RWPE2 (cell line): ENCODE results near the gene SLC7A6OS.
"Not testable (repeated sequence)": the region's sequence is repeated elsewhere in the genome, so short reads cannot be mapped to it uniquely, and the experiment has no call there.

Experiments used
- ATAC-seq: fragments of 200-7000 bp; cut with Tn5 transposase; 3 replicates; pipeline ENCODE4 v1.9.1; 2021; ENCODE audit warnings: low read depth
- DNase-seq: peaks from one replicate; pipeline ENCODE4 v3.0.0-alpha.2; 2020; ENCODE audit warnings: low spot score
- H3K27ac ChIP-seq: fragments of 450-650 bp; 2 replicates; pipeline ENCODE4 v1.5.1; 2017; ENCODE audit warnings: mild to moderate bottlenecking; ENCODE audit not compliant: poor library complexity, severe bottlenecking
- H3K27me3 ChIP-seq: fragments of 250-450 bp; sonication (Bioruptor Pico); 2 replicates; pipeline ENCODE4 v1.5.1; 2021; ENCODE audit warnings: mild to moderate bottlenecking, moderate library complexity; ENCODE audit not compliant: insufficient read depth, poor library complexity, severe bottlenecking
- H3K36me3 ChIP-seq: fragments of 250-450 bp; sonication (Bioruptor Pico); 2 replicates; pipeline ENCODE4 v1.5.1; 2020; ENCODE audit warnings: low read depth, mild to moderate bottlenecking, moderate library complexity
- H3K4me1 ChIP-seq: fragments of 250-450 bp; sonication (Bioruptor Pico); 2 replicates; pipeline ENCODE4 v1.5.1; 2021; ENCODE audit warnings: mild to moderate bottlenecking, moderate library complexity; ENCODE audit not compliant: insufficient read depth, poor library complexity, severe bottlenecking
- H3K4me3 ChIP-seq: fragments of 250-450 bp; sonication (Bioruptor Pico); 2 replicates; pipeline ENCODE4 v1.5.1; 2021; ENCODE audit warnings: mild to moderate bottlenecking, moderate library complexity; ENCODE audit not compliant: severe bottlenecking
- H3K9me3 ChIP-seq: fragments of 250-450 bp; sonication (Bioruptor Pico); 2 replicates; pipeline ENCODE4 v1.5.1; 2021; ENCODE audit warnings: mild to moderate bottlenecking, moderate library complexity; ENCODE audit not compliant: severe bottlenecking
- TF ChIP-seq, protein P1 (sequence below): fragments of 450-650 bp; IDR thresholded peaks from one replicate; pipeline ENCODE4 v1.5.1; 2017; ENCODE audit warnings: mild to moderate bottlenecking, moderate library complexity; ENCODE audit not compliant: poor library complexity, severe bottlenecking

The SLC7A6OS gene

DNA sequence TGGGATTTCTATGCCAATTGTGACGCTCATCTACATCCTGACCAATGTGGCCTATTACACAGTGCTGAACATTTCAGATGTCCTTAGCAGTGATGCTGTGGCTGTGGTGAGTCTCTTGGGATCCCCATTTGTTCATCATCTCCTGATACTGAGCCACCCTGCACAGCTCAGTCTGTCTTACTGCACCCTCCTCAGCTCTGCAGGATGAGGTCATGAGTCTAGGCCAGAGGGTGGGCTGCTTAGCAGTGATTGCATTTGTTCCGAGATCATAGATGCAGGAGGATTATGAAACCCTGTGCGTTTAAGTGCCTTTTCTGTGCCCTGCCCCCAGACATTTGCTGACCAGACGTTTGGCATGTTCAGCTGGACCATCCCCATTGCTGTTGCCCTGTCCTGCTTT lies 19.5 kb downstream of the SLC7A6OS start:
- no peaks in the 10 kb centered on the region for H3K4me1 ChIP-seq
- no peaks in the 10 kb centered on the region for H3K9me3 ChIP-seq
- ATAC-seq (no peak), DNase-seq (no peak)
- no peaks in the 10 kb centered on the region for H3K27me3 ChIP-seq
- H3K4me3 ChIP-seq: no peak overlapping the region
- H3K27ac ChIP-seq: no peak overlapping the region
- TF ChIP-seq, protein P1, sequence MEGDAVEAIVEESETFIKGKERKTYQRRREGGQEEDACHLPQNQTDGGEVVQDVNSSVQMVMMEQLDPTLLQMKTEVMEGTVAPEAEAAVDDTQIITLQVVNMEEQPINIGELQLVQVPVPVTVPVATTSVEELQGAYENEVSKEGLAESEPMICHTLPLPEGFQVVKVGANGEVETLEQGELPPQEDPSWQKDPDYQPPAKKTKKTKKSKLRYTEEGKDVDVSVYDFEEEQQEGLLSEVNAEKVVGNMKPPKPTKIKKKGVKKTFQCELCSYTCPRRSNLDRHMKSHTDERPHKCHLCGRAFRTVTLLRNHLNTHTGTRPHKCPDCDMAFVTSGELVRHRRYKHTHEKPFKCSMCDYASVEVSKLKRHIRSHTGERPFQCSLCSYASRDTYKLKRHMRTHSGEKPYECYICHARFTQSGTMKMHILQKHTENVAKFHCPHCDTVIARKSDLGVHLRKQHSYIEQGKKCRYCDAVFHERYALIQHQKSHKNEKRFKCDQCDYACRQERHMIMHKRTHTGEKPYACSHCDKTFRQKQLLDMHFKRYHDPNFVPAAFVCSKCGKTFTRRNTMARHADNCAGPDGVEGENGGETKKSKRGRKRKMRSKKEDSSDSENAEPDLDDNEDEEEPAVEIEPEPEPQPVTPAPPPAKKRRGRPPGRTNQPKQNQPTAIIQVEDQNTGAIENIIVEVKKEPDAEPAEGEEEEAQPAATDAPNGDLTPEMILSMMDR: no peak
- peaks cover 84% of the 10 kb centered on the region for H3K36me3 ChIP-seq

DNA sequence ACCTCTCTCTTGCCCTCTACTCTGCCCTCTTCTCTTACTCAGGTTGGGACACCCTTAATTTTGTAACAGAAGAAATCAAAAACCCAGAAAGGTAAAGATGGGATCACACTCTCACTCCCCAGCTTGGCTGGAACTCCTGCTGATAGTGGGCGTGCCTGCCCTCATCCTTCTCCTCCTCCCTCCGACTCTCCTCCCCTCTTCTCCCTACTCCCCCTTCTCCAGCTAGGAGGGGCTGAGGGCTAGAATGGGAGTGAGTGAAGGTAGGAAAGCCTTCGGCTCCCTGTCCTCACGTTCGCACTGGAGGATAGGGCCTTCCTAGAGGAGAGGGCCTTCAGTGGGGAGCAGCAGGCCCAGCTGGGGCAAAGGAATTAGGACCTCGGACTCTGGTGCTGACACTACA lies 20.3 kb downstream of the SLC7A6OS start:
- Histone ChIP-seq H3K27ac (no peak overlapping the region), H3K27me3 (no peaks in the 10 kb centered on the region), H3K36me3 (peaks cover 80% of the 10 kb centered on the region), H3K4me1 (no peaks in the 10 kb centered on the region), H3K9me3 (no peaks in the 10 kb centered on the region), H3K4me3 (no peak overlapping the region)
- ATAC-seq: no peak
- DNase-seq: no peak
- TF ChIP-seq, protein P1: no peak

DNA sequence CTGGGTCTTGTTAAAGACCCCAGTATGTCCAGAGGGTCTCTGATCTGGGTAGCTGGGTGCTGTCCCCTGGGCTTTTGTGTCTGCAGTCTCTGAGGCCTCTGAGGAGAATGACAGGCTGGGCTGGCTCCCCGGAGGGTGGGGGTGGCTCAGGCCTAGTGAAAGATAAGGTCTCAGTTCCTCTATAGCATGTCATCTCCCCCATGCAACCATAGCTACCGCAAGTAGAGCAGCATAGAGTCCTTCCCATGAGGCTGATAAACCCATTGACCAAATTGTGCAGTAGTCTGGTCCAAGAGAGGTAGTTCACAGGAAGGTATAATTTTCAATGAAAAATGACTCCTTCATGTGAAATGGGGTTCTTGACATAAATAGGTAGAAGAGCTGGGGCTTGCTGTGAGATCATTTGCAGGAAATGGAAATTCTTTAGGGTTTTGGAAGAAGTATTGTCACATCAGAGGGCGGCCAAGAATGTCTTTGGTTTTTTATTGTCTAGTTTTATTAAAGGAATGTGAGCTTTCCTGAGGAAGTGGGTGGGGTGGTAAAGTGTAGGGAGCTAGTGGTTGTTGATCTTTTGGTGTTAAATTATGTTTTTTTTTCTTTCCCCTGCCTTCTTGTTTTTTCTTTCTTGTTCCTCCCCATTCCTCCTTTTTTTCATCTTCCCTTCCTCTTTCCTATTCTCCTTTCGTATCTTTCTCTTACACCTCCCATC lies 21.0 kb downstream of the SLC7A6OS start:
- no peak overlapping the region for H3K27ac ChIP-seq
- TF ChIP-seq, protein P1: no peak
- ATAC-seq: no peak
- H3K4me1 ChIP-seq: no peaks in the 10 kb centered on the region
- H3K9me3 ChIP-seq: no peaks in the 10 kb centered on the region
- peaks cover 73% of the 10 kb centered on the region for H3K36me3 ChIP-seq
- no peaks in the 10 kb centered on the region for H3K27me3 ChIP-seq
- DNase-seq: no peak
- no peak overlapping the region for H3K4me3 ChIP-seq

DNA sequence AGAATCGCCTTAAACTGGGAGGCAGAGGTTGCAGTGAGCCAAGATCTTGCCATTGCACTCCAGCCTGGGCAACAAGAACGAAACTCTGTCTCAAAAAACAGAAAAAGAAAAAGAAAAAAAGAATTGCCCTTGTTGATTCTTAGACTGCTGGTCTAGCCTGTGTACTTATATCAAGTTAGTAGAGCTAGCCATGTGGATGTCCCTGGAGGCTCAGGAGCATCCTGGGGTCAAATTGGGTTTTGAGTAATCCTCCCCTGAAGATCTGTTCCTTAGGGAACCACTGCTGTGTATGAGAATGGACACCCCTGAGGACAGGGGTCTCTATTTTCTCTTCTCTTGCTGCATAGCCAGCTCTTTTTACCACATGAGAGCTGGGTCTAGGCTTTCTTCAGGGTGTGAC lies 21.5 kb downstream of the SLC7A6OS start:
- ATAC-seq (no peak), DNase-seq (no peak)
- Histone ChIP-seq H3K9me3 (no peaks in the 10 kb centered on the region), H3K27ac (no peak overlapping the region), H3K27me3 (no peaks in the 10 kb centered on the region), H3K4me3 (no peak overlapping the region), H3K4me1 (no peaks in the 10 kb centered on the region), H3K36me3 (peaks cover 67% of the 10 kb centered on the region)
- TF ChIP-seq, protein P1: no peak

DNA sequence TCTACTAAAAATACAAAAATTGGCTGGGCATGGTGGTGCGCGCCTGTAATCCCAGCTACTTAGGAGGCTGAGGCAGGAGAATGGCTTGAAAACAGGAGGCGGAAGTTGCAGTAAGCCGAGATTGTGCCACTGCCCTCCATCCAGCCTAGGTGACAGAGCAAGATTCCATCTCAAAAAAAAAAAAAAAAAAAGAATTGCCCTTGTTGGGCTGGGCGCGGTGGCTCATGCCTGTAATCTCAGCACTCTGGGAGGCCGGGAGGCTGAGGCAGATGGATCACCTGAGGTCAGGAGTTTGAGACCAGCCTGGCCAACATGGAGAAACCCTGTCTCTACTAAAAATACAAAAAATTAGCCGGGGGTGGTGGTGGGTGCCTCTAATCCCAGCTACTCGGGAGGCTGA lies 21.9 kb downstream of the SLC7A6OS start:
- not testable (repeated sequence) for H3K27ac ChIP-seq, DNase-seq, H3K27me3 ChIP-seq, H3K4me1 ChIP-seq, ATAC-seq, H3K9me3 ChIP-seq, H3K4me3 ChIP-seq
- H3K36me3 ChIP-seq: peaks cover 63% of the 10 kb centered on the region
